ENCODE data around the gene RARB.

DNA sequence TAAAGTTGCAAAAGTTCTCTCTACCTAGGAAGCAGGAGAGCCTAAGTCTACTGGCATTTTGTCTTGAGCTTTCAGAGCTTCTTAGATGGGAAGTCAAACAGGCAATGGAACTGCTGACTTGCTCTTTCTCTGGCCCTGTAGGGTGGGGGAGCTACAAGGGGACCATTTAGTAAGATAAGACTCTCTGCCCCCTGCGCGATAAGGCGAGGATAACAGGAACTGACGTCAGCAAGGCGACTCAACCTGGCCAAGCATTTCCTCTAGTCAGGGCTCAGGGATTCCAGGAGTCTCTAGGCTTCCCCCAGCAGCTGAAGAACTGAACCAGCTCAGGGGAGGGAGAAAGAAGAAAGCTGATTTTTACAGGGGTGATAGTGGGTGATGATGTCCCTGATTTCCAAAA lies 5.8 kb downstream of the RARB start:
- no peak for TF ChIP-seq EZH2 (IDR thresholded peaks at IDR 0.05; ENCODE audit: borderline replicate concordance, insufficient read depth, low read length, poor library complexity, severe bottlenecking)
- no peak for TF ChIP-seq POLR2AphosphoS5 (IDR thresholded peaks at IDR 0.05)
- TF ChIP-seq, protein P1, sequence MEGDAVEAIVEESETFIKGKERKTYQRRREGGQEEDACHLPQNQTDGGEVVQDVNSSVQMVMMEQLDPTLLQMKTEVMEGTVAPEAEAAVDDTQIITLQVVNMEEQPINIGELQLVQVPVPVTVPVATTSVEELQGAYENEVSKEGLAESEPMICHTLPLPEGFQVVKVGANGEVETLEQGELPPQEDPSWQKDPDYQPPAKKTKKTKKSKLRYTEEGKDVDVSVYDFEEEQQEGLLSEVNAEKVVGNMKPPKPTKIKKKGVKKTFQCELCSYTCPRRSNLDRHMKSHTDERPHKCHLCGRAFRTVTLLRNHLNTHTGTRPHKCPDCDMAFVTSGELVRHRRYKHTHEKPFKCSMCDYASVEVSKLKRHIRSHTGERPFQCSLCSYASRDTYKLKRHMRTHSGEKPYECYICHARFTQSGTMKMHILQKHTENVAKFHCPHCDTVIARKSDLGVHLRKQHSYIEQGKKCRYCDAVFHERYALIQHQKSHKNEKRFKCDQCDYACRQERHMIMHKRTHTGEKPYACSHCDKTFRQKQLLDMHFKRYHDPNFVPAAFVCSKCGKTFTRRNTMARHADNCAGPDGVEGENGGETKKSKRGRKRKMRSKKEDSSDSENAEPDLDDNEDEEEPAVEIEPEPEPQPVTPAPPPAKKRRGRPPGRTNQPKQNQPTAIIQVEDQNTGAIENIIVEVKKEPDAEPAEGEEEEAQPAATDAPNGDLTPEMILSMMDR (IDR thresholded peaks at IDR 0.05; ENCODE audit: poor library complexity, severe bottlenecking): no peak
- TF ChIP-seq RAD21 (conservative IDR thresholded peaks at IDR 0.05): no peak
- no peak for TF ChIP-seq TAF1 (IDR thresholded peaks at IDR 0.05; ENCODE audit: low read depth)
- no peak for TF ChIP-seq REST (IDR thresholded peaks at IDR 0.05; ENCODE audit: borderline replicate concordance)
- no peak for TF ChIP-seq EP300 (conservative IDR thresholded peaks at IDR 0.05; ENCODE audit: poor library complexity, severe bottlenecking)

Data from neural cell (in vitro differentiated cells).